Stomach (tissue), 4 donors: ENCODE measurements around the gene TXN2.

Experiments
- CTCF ChIP-seq, 7 experiments: fragments of 450-650 bp in 4 of 7; fragments of 200-600 bp in 3 of 7; sonication (generic) in 3 of 7; IDR thresholded peaks; one replicate each; pipeline ENCODE4 v1.5.1; 2016 to 2019; ENCODE audit warnings: antibody characterized with exemption in 7 of 7, control low read depth in 2 of 7, mild to moderate bottlenecking in 1 of 7
- POLR2AphosphoS5 ChIP-seq, 3 donors: sonication (generic); formaldehyde crosslinking; IDR thresholded peaks; one replicate each; pipeline ENCODE4 v1.6.1; 2016; ENCODE audit warnings: antibody characterized with exemption in 3 of 3

GRCh38 chr22:36424901-36425579, 56.4 kb downstream of the TXN2 start:
- TF ChIP-seq POLR2AphosphoS5 (IDR thresholded peaks at IDR 0.05) (no peak), CTCF (IDR thresholded peaks at IDR 0.05) (no peak)
